WTC11 (cell line): ENCODE measurements around the gene MTF2.
"Not testable (repeated sequence)": the region's sequence is repeated elsewhere in the genome, so short reads cannot be mapped to it uniquely, and the experiment has no call there.

Experiments used
- ARID4B ChIP-seq: sonication (generic); formaldehyde crosslinking; IDR thresholded peaks from 2 replicates; pipeline ENCODE4 v1.8.0; 2023; ENCODE audit warnings: missing genetic modification reagents, mild to moderate bottlenecking, borderline replicate concordance
- ATF2 ChIP-seq: sonication (generic); formaldehyde crosslinking; IDR thresholded peaks from 2 replicates; pipeline ENCODE4 v1.8.1; 2022; ENCODE audit warnings: low read depth, missing genetic modification reagents, borderline replicate concordance
- CTCF ChIP-seq: fragments of 200-600 bp; IDR thresholded peaks from 2 replicates; pipeline ENCODE4 v1.8.0; 2022; ENCODE audit warnings: antibody characterized with exemption
- ELF4 ChIP-seq: sonication (generic); formaldehyde crosslinking; IDR thresholded peaks from 2 replicates; pipeline ENCODE4 v1.8.1; 2022; ENCODE audit warnings: low read depth, mild to moderate bottlenecking, moderate library complexity, missing genetic modification reagents
- GABPB1 ChIP-seq: sonication (generic); formaldehyde crosslinking; IDR thresholded peaks from 2 replicates; pipeline ENCODE4 v1.8.1; 2023; ENCODE audit warnings: mild to moderate bottlenecking, missing genetic modification reagents
- PREB ChIP-seq: sonication (generic); formaldehyde crosslinking; IDR thresholded peaks from 2 replicates; pipeline ENCODE4 v1.8.1; 2022; ENCODE audit warnings: mild to moderate bottlenecking, missing genetic modification reagents, moderate library complexity, borderline replicate concordance
- SP1 ChIP-seq: sonication (generic); formaldehyde crosslinking; conservative IDR thresholded peaks from 2 replicates; pipeline ENCODE4 v1.8.1; 2022; ENCODE audit warnings: missing genetic modification reagents
- STAT6 ChIP-seq: sonication (generic); formaldehyde crosslinking; conservative IDR thresholded peaks from 2 replicates; pipeline ENCODE4 v1.8.1; 2023; ENCODE audit warnings: mild to moderate bottlenecking, low read depth, missing genetic modification reagents, moderate library complexity
- USF1 ChIP-seq: sonication (generic); formaldehyde crosslinking; IDR thresholded peaks from 2 replicates; pipeline ENCODE4 v1.8.0; 2022; ENCODE audit warnings: mild to moderate bottlenecking, missing genetic modification reagents
- ZMAT4 ChIP-seq: fragments of 250-450 bp; sonication (Bioruptor Pico); IDR thresholded peaks from 2 replicates; pipeline ENCODE4 v1.9.0; 2021; ENCODE audit warnings: mild to moderate bottlenecking

- TF ChIP-seq ATF2 (CRISPR knock-in tag); GABPB1 (CRISPR knock-in tag); CTCF; ZMAT4 (CRISPR knock-in tag); STAT6; PREB; ELF4 (CRISPR knock-in tag); ARID4B (CRISPR knock-in tag); USF1; SP1 (CRISPR knock-in tag): not testable (repeated sequence)
These were observed 95.6 kb downstream of the MTF2 start for GRCh38 chr1:93174638-93175037.
